HEK293 (cell line): Measurements from ENCODE around the gene PHACTR3.

ENCODE experiments used
- CTCF ChIA-PET: fragments of 350-600 bp; formaldehyde crosslinking; extraction: SDS; loops from one replicate; lab custom pipeline; 2021; ENCODE audit warnings: antibody characterized with exemption; lab: Yijun Ruan, JAX
- POLR2A ChIA-PET: fragments of 300-600 bp; formaldehyde crosslinking; extraction: SDS; loops from one replicate; lab custom pipeline; 2020; ENCODE audit warnings: antibody characterized with exemption, inconsistent platforms; lab: Yijun Ruan, JAX
- H3K27ac ChIP-seq: fragments of 200-500 bp; sonication (Bioruptor generic); 2 replicates; pipeline ENCODE4 v1.5.1; 2014; ENCODE audit warnings: low read depth, low read length, control low read depth, inconsistent platforms; ENCODE audit errors: extremely low read depth
- H3K36me3 ChIP-seq, 2 experiments: fragments of 200-500 bp in 1 of 2; sonication (Bioruptor generic) in 1 of 2; 1 replicate in 1 of 2; 2 replicates in 1 of 2; pipeline ENCODE4 v1.5.1; 2014 to 2017; ENCODE audit warnings: inconsistent platforms in 2 of 2, low read length in 2 of 2; ENCODE audit not compliant: control insufficient read depth in 2 of 2, insufficient read depth in 1 of 2
- H3K4me1 ChIP-seq: fragments of 200-500 bp; sonication (Bioruptor generic); 2 replicates; pipeline ENCODE4 v1.5.1; 2014; ENCODE audit warnings: mild to moderate bottlenecking, low read length, inconsistent platforms; ENCODE audit not compliant: control insufficient read depth, insufficient read depth
- H3K4me3 ChIP-seq: 2 replicates; pipeline ENCODE4 v1.5.1; 2011; ENCODE audit warnings: low read depth, mild to moderate bottlenecking, control low read depth, low read length, moderate library complexity
- H3K9me3 ChIP-seq: fragments of 200-500 bp; sonication (Bioruptor generic); 2 replicates; pipeline ENCODE4 v1.5.1; 2014; ENCODE audit warnings: low read depth, low read length, inconsistent platforms; ENCODE audit not compliant: control insufficient read depth, insufficient read depth
- ATF2 ChIP-seq: fragments of 450-650 bp; formaldehyde crosslinking; IDR thresholded peaks from 2 replicates; pipeline ENCODE4 v1.5.1; 2016; ENCODE audit warnings: missing biosample characterization, missing genetic modification characterization, low read depth
- CTCF ChIP-seq: fragments of 450-650 bp; formaldehyde crosslinking; IDR thresholded peaks from 2 replicates; pipeline ENCODE4 v1.5.1; 2016; ENCODE audit warnings: missing biosample characterization, missing genetic modification characterization
- GFI1B ChIP-seq: fragments of 450-650 bp; formaldehyde crosslinking; IDR thresholded peaks from 2 replicates; pipeline ENCODE4 v1.5.1; 2016; ENCODE audit warnings: missing biosample characterization, missing genetic modification characterization
- HOXC10 ChIP-seq: sonication (generic); formaldehyde crosslinking; IDR thresholded peaks from 2 replicates; pipeline ENCODE4 v1.8.1; 2023; ENCODE audit warnings: mild to moderate bottlenecking, missing genetic modification reagents
- KLF16 ChIP-seq: fragments of 450-650 bp; formaldehyde crosslinking; IDR thresholded peaks from 2 replicates; pipeline ENCODE4 v1.5.1; 2017; ENCODE audit warnings: missing biosample characterization, missing genetic modification characterization
- OVOL3 ChIP-seq: fragments of 450-650 bp; formaldehyde crosslinking; IDR thresholded peaks from 2 replicates; pipeline ENCODE4 v1.5.1; 2016; ENCODE audit warnings: missing biosample characterization, missing genetic modification characterization
- SCRT1 ChIP-seq: fragments of 450-650 bp; formaldehyde crosslinking; IDR thresholded peaks from 2 replicates; pipeline ENCODE4 v1.5.1; 2016; ENCODE audit warnings: missing biosample characterization, missing genetic modification characterization, borderline replicate concordance
- ZNF157 ChIP-seq: fragments of 450-650 bp; formaldehyde crosslinking; IDR thresholded peaks from 2 replicates; pipeline ENCODE4 v1.5.1; 2016; ENCODE audit warnings: missing biosample characterization, missing genetic modification characterization
- ZNF175 ChIP-seq: fragments of 450-650 bp; formaldehyde crosslinking; IDR thresholded peaks from 2 replicates; pipeline ENCODE4 v1.5.1; 2016; ENCODE audit warnings: missing biosample characterization, missing genetic modification characterization
- ZNF18 ChIP-seq: fragments of 450-650 bp; formaldehyde crosslinking; IDR thresholded peaks from 2 replicates; pipeline ENCODE4 v1.5.1; 2016; ENCODE audit warnings: missing biosample characterization, missing genetic modification characterization
- ZNF274 ChIP-seq, 2 experiments: fragments of 200-500 bp in 1 of 2; fragments of 450-650 bp in 1 of 2; sonication (Bioruptor generic) in 1 of 2; formaldehyde crosslinking in 1 of 2; IDR thresholded peaks; 2 replicates each; pipeline versions ENCODE4 v1.5.1 to v1.6.1; 2014 to 2016; ENCODE audit warnings: borderline replicate concordance in 1 of 2, inconsistent platforms in 1 of 2, low read length in 1 of 2, missing biosample characterization in 1 of 2, missing genetic modification characterization in 1 of 2
- ZNF433 ChIP-seq: fragments of 450-650 bp; formaldehyde crosslinking; IDR thresholded peaks from 2 replicates; pipeline ENCODE4 v1.5.1; 2016; ENCODE audit warnings: missing biosample characterization, missing genetic modification characterization, low read depth
- ZNF544 ChIP-seq: fragments of 450-650 bp; formaldehyde crosslinking; IDR thresholded peaks from 2 replicates; pipeline ENCODE4 v1.5.0; 2017; ENCODE audit warnings: missing biosample characterization, missing genetic modification characterization
- ZNF645 ChIP-seq: fragments of 450-650 bp; formaldehyde crosslinking; IDR thresholded peaks from 2 replicates; pipeline ENCODE4; 2016; ENCODE audit warnings: missing biosample characterization, missing genetic modification characterization
- ZNF654 ChIP-seq: fragments of 450-650 bp; formaldehyde crosslinking; IDR thresholded peaks from 2 replicates; pipeline ENCODE4 v1.5.1; 2016; ENCODE audit warnings: low read depth, missing biosample characterization, missing genetic modification characterization
- ZNF692 ChIP-seq: fragments of 450-650 bp; formaldehyde crosslinking; IDR thresholded peaks from 2 replicates; pipeline ENCODE4 v1.5.1; 2016; ENCODE audit warnings: missing biosample characterization, missing genetic modification characterization
- ZNF837 ChIP-seq: fragments of 450-650 bp; formaldehyde crosslinking; IDR thresholded peaks from 2 replicates; pipeline ENCODE4 v1.5.1; 2016; ENCODE audit warnings: missing biosample characterization, missing genetic modification characterization
- TF ChIP-seq, protein P1 (sequence below): fragments of 450-650 bp; IDR thresholded peaks from 2 replicates; pipeline ENCODE4 v1.5.1; 2018; ENCODE audit warnings: missing biosample characterization, missing genetic modification characterization
- TF ChIP-seq, protein P2 (sequence below): fragments of 450-650 bp; formaldehyde crosslinking; IDR thresholded peaks from 2 replicates; pipeline ENCODE4 v1.5.1; 2017; ENCODE audit warnings: missing biosample characterization, missing genetic modification characterization

Gene PHACTR3

DNA sequence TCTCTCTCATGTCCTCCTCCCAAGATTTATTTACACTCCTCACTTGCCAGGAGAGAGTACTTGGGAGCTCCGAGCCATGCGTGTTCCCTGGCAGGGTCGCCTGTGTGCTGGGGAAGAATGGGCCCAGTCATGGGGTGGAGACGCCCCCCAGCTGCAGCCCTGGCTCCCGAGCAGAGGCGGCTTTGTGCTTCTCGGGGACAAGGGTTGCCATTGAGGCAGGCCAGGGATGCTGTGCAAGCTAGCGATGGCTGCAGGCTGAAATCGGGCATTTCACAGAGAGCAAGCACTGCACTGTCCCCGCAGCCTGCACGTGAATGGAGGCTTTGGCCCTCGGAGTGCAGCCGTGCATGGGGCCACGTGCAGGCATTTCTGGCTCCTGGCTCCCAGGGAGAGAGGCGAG lies 23.8 kb downstream of the PHACTR3 start:
- no peak overlapping the region for H3K27ac ChIP-seq
- no peak overlapping the region for H3K4me3 ChIP-seq
- POLR2A ChIA-PET: no interaction called here
- no peak for TF ChIP-seq ZNF837 (tag by site-specific recombination)
- no peak for TF ChIP-seq GFI1B (tag by site-specific recombination)
- TF ChIP-seq KLF16 (tag by site-specific recombination): no peak
- TF ChIP-seq ZNF175 (tag by site-specific recombination): no peak
- TF ChIP-seq ZNF654 (tag by site-specific recombination): no peak
- H3K9me3 ChIP-seq: no peaks in the 10 kb centered on the region
- H3K36me3 ChIP-seq: no peaks in the 10 kb centered on the region
- CTCF ChIA-PET: no interaction called here
- no peaks in the 10 kb centered on the region for H3K4me1 ChIP-seq

- no peaks in the 10 kb centered on the region for H3K9me3 ChIP-seq
- no peaks in the 10 kb centered on the region for H3K4me1 ChIP-seq
- no peak for TF ChIP-seq CTCF (tag by site-specific recombination)
- TF ChIP-seq ZNF645 (tag by site-specific recombination): no peak
- TF ChIP-seq ATF2 (tag by site-specific recombination): no peak
- TF ChIP-seq ZNF692 (tag by site-specific recombination): no peak
- no peak for TF ChIP-seq ZNF433 (tag by site-specific recombination)
- no peak for TF ChIP-seq HOXC10 (CRISPR knock-in tag)
- TF ChIP-seq, protein P1, sequence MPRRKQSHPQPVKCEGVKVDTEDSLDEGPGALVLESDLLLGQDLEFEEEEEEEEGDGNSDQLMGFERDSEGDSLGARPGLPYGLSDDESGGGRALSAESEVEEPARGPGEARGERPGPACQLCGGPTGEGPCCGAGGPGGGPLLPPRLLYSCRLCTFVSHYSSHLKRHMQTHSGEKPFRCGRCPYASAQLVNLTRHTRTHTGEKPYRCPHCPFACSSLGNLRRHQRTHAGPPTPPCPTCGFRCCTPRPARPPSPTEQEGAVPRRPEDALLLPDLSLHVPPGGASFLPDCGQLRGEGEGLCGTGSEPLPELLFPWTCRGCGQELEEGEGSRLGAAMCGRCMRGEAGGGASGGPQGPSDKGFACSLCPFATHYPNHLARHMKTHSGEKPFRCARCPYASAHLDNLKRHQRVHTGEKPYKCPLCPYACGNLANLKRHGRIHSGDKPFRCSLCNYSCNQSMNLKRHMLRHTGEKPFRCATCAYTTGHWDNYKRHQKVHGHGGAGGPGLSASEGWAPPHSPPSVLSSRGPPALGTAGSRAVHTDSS (tag by site-specific recombination): no peak
- CTCF ChIA-PET: no interaction called here
- POLR2A ChIA-PET: no interaction called here
- no peaks in the 10 kb centered on the region for H3K36me3 ChIP-seq
- H3K4me3 ChIP-seq: no peak overlapping the region
- H3K27ac ChIP-seq: no peak overlapping the region
Measured at GRCh38 chr20:59629141-59630045, 25.1 kb downstream of the PHACTR3 start.

- CTCF ChIA-PET: interaction anchor here (0.7 to 0.9 kb wide), 2 partner anchors 70 to 258 kb away, joined by 3 to 4 read pairs; no protein-coding TSS in a partner anchor
- H3K4me1 ChIP-seq: no peaks in the 10 kb centered on the region
- TF ChIP-seq ZNF274 (IDR thresholded peaks at IDR 0.05; ENCODE audit: low read length) (no peak), ZNF274 (tag by site-specific recombination; IDR thresholded peaks at IDR 0.05; ENCODE audit: borderline replicate concordance) (no peak), OVOL3 (tag by site-specific recombination) (no peak), ZNF544 (tag by site-specific recombination) (no peak), SCRT1 (tag by site-specific recombination) (no peak), ZNF18 (tag by site-specific recombination) (no peak), ZNF157 (no peak)
- TF ChIP-seq, protein P2, sequence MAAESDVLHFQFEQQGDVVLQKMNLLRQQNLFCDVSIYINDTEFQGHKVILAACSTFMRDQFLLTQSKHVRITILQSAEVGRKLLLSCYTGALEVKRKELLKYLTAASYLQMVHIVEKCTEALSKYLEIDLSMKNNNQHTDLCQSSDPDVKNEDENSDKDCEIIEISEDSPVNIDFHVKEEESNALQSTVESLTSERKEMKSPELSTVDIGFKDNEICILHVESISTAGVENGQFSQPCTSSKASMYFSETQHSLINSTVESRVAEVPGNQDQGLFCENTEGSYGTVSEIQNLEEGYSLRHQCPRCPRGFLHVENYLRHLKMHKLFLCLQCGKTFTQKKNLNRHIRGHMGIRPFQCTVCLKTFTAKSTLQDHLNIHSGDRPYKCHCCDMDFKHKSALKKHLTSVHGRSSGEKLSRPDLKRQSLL (tag by site-specific recombination): no peak
Measured at GRCh38 chr20:59630526-59630925, 26.2 kb downstream of the PHACTR3 start.

More at GRCh38 chr20:59630526-59630925, 26.2 kb downstream of the PHACTR3 start:
- H3K9me3 ChIP-seq: no peaks in the 10 kb centered on the region
- POLR2A ChIA-PET: no interaction called here
- H3K36me3 ChIP-seq: no peaks in the 10 kb centered on the region
- H3K4me3 ChIP-seq: no peak overlapping the region
- H3K27ac ChIP-seq: no peak overlapping the region
